Measurements from ENCODE around the gene LRP2BP.

Gene LRP2BP

GRCh38 chr4:185358514-185358913 lies 37.2 kb downstream of the LRP2BP start:
- in situ Hi-C loops (cut with MboI; ENCODE audit: low pct_unique_long_range_greater_than_20kb, low sequenced_read_pairs, unreplicated experiment): no loop called here
- TF ChIP-seq CTCF (IDR thresholded peaks at IDR 0.05; ENCODE audit: extremely low read depth, insufficient read depth, missing control alignments): no peak
- no peak for DNase-seq (ENCODE audit: low spot score)

- DNase-seq (ENCODE audit: low spot score): no peak
- TF ChIP-seq CTCF (IDR thresholded peaks at IDR 0.05; ENCODE audit: extremely low read depth, insufficient read depth, missing control alignments): no peak
- in situ Hi-C loops (cut with MboI; ENCODE audit: low pct_unique_long_range_greater_than_20kb, low sequenced_read_pairs, unreplicated experiment): no loop called here
Measured at GRCh38 chr4:185357733-185358440, 37.8 kb downstream of the LRP2BP start.

- TF ChIP-seq CTCF (IDR thresholded peaks at IDR 0.05; ENCODE audit: extremely low read depth, insufficient read depth, missing control alignments): no peak
- DNase-seq (ENCODE audit: low spot score): no peak
- in situ Hi-C loops (cut with MboI; ENCODE audit: low pct_unique_long_range_greater_than_20kb, low sequenced_read_pairs, unreplicated experiment): no loop called here
Measured at GRCh38 chr4:185357211-185357610, 38.5 kb downstream of the LRP2BP start.

GRCh38 chr4:185352741-185353140 lies 43.0 kb downstream of the LRP2BP start:
- in situ Hi-C loops (cut with MboI; ENCODE audit: low pct_unique_long_range_greater_than_20kb, low sequenced_read_pairs, unreplicated experiment): no loop called here
- no peak for TF ChIP-seq CTCF (IDR thresholded peaks at IDR 0.05; ENCODE audit: extremely low read depth, insufficient read depth, missing control alignments)
- no peak for DNase-seq (ENCODE audit: low spot score)

GRCh38 chr4:185352202-185352601 lies 43.5 kb downstream of the LRP2BP start:
- no peak for TF ChIP-seq CTCF (IDR thresholded peaks at IDR 0.05; ENCODE audit: extremely low read depth, insufficient read depth, missing control alignments)
- no peak for DNase-seq (ENCODE audit: low spot score)
- in situ Hi-C loops (cut with MboI; ENCODE audit: low pct_unique_long_range_greater_than_20kb, low sequenced_read_pairs, unreplicated experiment): no loop called here

- TF ChIP-seq CTCF (IDR thresholded peaks at IDR 0.05; ENCODE audit: extremely low read depth, insufficient read depth, missing control alignments): no peak
- DNase-seq (ENCODE audit: low spot score): no peak
- in situ Hi-C loops (cut with MboI; ENCODE audit: low pct_unique_long_range_greater_than_20kb, low sequenced_read_pairs, unreplicated experiment): no loop called here
Measured at GRCh38 chr4:185351691-185352090, 44.0 kb downstream of the LRP2BP start.
